Measurements from ENCODE around the gene RPTOR. TPM values are rescaled to one million over a fixed set of nuclear protein-coding genes. Genes with fewer than 3 reads are reported as not detected.

The RPTOR gene
- total and polyA plus RNA-seq, 2 donors = 8.1 to 10.3 TPM

DNA sequence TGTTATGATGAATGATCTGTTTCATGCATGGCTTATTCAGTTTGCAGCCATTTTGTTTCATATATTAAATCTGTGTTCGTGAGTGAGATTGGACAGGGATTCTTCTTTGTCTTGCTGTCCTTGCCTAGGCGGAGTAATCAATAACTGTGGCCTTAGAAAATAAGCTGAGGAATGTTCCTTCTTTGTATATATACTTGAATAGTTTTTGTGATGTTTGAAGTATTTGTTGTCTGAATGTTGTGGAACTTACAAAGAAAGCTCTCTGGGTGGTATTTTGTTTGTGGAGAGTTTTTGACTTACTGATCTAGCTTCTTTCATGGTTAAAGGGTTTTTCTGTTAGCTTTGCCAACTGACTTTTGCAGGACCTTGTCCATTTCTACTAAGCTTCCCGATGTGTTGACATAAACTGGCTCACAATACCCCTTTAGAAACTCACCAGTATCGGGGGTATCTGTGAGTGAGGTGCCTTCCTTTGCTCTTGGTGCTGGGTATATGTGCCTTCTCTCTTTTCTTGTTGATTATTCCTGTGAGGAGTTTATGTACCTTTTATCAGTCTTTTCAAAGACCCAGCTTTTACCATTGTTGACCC, 166.2 kb downstream of the RPTOR start:
- 97% methylated on average over 4 of the region's 4 CpGs for WGBS
- no peak for DNase-seq (ENCODE audit: low read depth in 6 of 9, low spot score in 9 of 9)
- H3K27me3 ChIP-seq (ENCODE audit: control insufficient read depth in 2 of 2, insufficient read depth in 1 of 2, low read length in 1 of 2) = no peaks in the 10 kb centered on the region
- H3K4me1 ChIP-seq (ENCODE audit: control insufficient read depth in 2 of 2, insufficient read depth in 2 of 2, low read length in 2 of 2) = peaks cover 0 to 20% of the 10 kb centered on the region in 2 donors
- H3K27ac ChIP-seq (ENCODE audit: low read depth in 1 of 2, low read length in 1 of 2) = no peak overlapping the region
- no peaks in the 10 kb centered on the region for H3K9me3 ChIP-seq (ENCODE audit: control insufficient read depth in 2 of 2, insufficient read depth in 1 of 2, low read length in 1 of 2)
- H3K4me3 ChIP-seq (ENCODE audit: low read length in 2 of 2) = no peak overlapping the region
- H3K36me3 ChIP-seq (ENCODE audit: control insufficient read depth in 2 of 2, insufficient read depth in 2 of 2, low read length in 1 of 2) = peaks cover 21% of the 10 kb centered on the region in 2 donors

DNA sequence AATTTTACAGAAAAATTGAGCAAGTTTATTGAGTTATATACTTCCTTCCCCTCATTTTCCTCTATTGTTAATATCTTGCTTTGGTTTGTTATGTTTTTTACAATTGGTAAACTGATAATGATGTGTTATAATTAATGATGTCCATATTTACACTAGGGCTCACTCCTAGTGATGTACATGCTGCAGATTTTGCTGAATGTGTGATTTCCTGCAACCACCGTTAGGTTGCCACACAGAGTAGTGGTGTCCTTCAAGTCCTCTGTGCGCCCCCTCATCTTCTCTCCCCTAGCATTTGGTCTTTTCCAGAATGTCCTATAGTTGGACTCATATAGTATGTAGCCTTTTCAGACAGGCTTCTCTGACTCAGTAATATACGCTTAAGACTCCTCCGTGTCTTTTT, 167.5 kb downstream of the RPTOR start:
- Histone ChIP-seq H3K27me3 (ENCODE audit: control insufficient read depth in 2 of 2, insufficient read depth in 1 of 2, low read length in 1 of 2) (no peaks in the 10 kb centered on the region), H3K4me1 (ENCODE audit: control insufficient read depth in 2 of 2, insufficient read depth in 2 of 2, low read length in 2 of 2) (peaks cover 0 to 7% of the 10 kb centered on the region in 2 donors), H3K36me3 (ENCODE audit: control insufficient read depth in 2 of 2, insufficient read depth in 2 of 2, low read length in 1 of 2) (peaks cover 21% of the 10 kb centered on the region in 2 donors), H3K27ac (ENCODE audit: low read depth in 1 of 2, low read length in 1 of 2) (no peak overlapping the region), H3K9me3 (ENCODE audit: control insufficient read depth in 2 of 2, insufficient read depth in 1 of 2, low read length in 1 of 2) (no peaks in the 10 kb centered on the region), H3K4me3 (ENCODE audit: low read length in 2 of 2) (no peak overlapping the region)
- no peak for DNase-seq (ENCODE audit: low read depth in 6 of 9, low spot score in 9 of 9)
- 97% methylated on average over 4 of the region's 4 CpGs for WGBS

DNA sequence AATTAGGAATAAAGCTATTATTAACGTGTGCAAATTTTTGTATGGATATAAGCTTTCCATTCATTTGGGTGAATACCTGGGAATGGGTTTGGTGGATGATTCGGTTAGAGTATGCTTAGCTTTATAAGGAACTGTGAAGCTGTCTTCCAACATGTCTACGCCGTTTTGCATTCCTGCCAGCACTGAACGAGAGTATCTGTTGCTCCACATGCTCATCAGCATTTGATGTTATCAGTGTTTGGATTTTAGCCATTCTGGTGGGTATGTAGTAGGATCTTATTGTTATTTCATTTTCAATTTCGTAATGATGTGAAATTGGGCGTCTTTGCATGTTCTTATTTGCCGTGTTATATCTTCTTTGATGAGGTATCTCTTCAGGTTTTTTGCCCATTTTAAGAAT, 168.0 kb downstream of the RPTOR start:
- H3K36me3 ChIP-seq (ENCODE audit: control insufficient read depth in 2 of 2, insufficient read depth in 2 of 2, low read length in 1 of 2) = peaks cover 21% of the 10 kb centered on the region in 2 donors
- H3K27me3 ChIP-seq (ENCODE audit: control insufficient read depth in 2 of 2, insufficient read depth in 1 of 2, low read length in 1 of 2) = no peaks in the 10 kb centered on the region
- DNase-seq (ENCODE audit: low read depth in 6 of 9, low spot score in 9 of 9) = no peak
- H3K4me1 ChIP-seq (ENCODE audit: control insufficient read depth in 2 of 2, insufficient read depth in 2 of 2, low read length in 2 of 2) = peaks cover 0 to 6% of the 10 kb centered on the region in 2 donors
- no peak overlapping the region for H3K27ac ChIP-seq (ENCODE audit: low read depth in 1 of 2, low read length in 1 of 2)
- whole genome bisulfite sequencing = 97% methylated on average over 8 of the region's 8 CpGs
- H3K9me3 ChIP-seq (ENCODE audit: control insufficient read depth in 2 of 2, insufficient read depth in 1 of 2, low read length in 1 of 2) = no peaks in the 10 kb centered on the region
- H3K4me3 ChIP-seq (ENCODE audit: low read length in 2 of 2) = no peak overlapping the region

DNA sequence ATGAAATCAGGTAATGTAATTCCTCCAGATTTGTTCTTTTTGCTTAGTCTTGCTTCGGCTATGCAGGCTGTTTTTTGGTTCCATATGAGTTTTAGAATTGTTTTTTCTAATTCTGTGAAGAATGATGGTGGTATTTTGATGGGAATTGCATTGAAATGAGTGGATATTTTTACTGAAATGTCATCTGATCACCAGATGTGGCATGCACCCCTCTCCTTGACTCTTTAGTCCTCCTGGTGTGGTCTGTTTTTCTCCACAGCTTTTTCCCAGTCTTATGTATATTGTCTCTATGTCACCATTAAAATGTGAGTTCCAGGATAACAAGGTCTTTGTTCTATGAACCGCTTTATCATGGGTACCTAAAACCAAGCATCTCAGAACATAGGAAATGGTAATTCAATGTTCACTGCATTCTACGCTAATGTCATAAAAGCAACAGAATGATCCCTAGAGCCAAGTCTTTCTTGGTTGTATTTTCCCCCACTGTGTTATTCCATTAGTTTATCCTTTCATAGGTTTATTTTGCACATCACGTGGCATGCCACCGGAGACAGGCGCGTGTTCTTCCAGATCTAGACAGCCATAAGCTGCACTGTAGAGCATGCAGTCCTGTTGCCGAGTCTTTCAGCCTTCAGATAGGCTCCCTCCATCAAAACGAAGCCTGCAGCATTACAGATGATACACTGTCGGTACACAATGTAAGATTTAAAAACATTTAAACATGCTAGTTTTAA, 172.5 kb downstream of the RPTOR start:
- Histone ChIP-seq H3K4me3 (ENCODE audit: low read length in 2 of 2) (no peak overlapping the region), H3K9me3 (ENCODE audit: control insufficient read depth in 2 of 2, insufficient read depth in 1 of 2, low read length in 1 of 2) (no peaks in the 10 kb centered on the region), H3K27ac (ENCODE audit: low read depth in 1 of 2, low read length in 1 of 2) (no peak overlapping the region), H3K36me3 (ENCODE audit: control insufficient read depth in 2 of 2, insufficient read depth in 2 of 2, low read length in 1 of 2) (no peaks in the 10 kb centered on the region), H3K27me3 (ENCODE audit: control insufficient read depth in 2 of 2, insufficient read depth in 1 of 2, low read length in 1 of 2) (no peaks in the 10 kb centered on the region), H3K4me1 (ENCODE audit: control insufficient read depth in 2 of 2, insufficient read depth in 2 of 2, low read length in 2 of 2) (peaks cover 25 to 44% of the 10 kb centered on the region in 2 donors)
- 98% methylated on average over 10 of the region's 10 CpGs for WGBS
- DNase-seq (ENCODE audit: low read depth in 6 of 9, low spot score in 9 of 9) = no peak

DNA sequence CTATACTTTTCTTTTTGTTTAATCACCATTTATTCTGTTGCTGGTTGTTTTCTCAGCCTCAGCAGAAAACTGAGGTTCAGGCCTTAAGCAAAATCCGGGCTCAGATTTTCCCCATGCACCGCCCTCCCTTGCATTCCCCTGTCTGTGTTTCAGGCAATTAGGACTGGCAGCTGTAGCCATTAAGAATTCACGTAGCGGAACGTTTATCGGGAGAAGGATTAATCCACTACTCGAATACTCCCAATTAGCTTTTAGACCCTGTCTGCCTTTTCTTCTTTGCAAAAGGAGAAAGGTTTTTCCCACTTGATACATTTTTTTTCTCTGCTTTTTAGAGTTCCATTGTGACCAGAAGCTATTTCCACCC, 173.1 kb downstream of the RPTOR start:
- Histone ChIP-seq H3K4me1 (ENCODE audit: control insufficient read depth in 2 of 2, insufficient read depth in 2 of 2, low read length in 2 of 2) (peaks cover 27 to 49% of the 10 kb centered on the region in 2 donors), H3K27ac (ENCODE audit: low read depth in 1 of 2, low read length in 1 of 2) (peak overlapping the region in 1 of 2 donors; percentile 1), H3K9me3 (ENCODE audit: control insufficient read depth in 2 of 2, insufficient read depth in 1 of 2, low read length in 1 of 2) (no peaks in the 10 kb centered on the region), H3K36me3 (ENCODE audit: control insufficient read depth in 2 of 2, insufficient read depth in 2 of 2, low read length in 1 of 2) (no peaks in the 10 kb centered on the region), H3K4me3 (ENCODE audit: low read length in 2 of 2) (no peak overlapping the region), H3K27me3 (ENCODE audit: control insufficient read depth in 2 of 2, insufficient read depth in 1 of 2, low read length in 1 of 2) (no peaks in the 10 kb centered on the region)
- whole genome bisulfite sequencing = 98% methylated on average over 7 of the region's 7 CpGs
- no peak for DNase-seq (ENCODE audit: low read depth in 6 of 9, low spot score in 9 of 9)

DNA sequence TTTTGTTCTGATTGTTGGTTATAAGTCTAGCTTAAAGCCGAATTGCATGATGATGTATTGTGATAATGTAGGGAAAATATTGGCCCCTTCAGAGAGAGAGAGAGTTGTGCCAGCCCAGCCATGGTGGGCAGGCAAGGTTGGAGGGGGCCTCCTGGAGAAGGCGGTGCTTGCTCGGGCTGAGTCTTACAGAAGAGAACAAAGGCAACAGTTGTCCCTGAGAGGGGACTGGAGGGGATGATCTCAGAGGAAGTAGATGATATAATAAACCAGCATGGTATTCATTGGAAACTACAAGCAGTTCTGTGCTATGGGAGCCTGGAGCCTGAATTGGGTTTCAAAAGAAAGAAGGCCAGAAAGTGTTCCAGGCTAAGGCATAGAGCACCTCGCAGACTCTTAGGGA, 173.8 kb downstream of the RPTOR start:
- peak overlapping the region in 1 of 2 donors; percentile 15 for H3K27ac ChIP-seq (ENCODE audit: low read depth in 1 of 2, low read length in 1 of 2)
- H3K4me1 ChIP-seq (ENCODE audit: control insufficient read depth in 2 of 2, insufficient read depth in 2 of 2, low read length in 2 of 2) = peaks cover 27 to 52% of the 10 kb centered on the region in 2 donors
- 68% methylated on average over 4 of the region's 4 CpGs for WGBS

DNA sequence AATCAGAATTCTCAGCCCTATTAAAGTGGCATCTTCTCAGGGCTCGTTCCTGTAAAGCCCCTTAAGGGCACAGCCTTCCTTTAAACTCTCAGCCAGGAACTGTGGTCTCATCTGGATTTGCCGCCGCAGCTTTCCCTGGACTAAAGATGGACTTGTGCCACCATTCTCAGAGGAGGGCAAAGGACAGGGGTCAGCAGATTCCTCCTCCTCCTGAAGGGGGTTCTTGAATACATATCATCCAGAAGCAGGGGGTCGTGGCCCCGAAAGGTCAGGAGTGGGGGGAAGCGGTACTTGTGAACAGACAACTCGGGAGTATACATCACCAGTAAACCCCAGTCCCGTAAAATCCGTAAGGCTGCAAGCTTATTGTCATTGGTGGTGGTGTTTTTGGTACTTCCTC, 174.8 kb downstream of the RPTOR start:
- 92% methylated on average over 9 of the region's 9 CpGs for WGBS

More for the DNA sequence above, 173.8 kb downstream of the RPTOR start:
- no peaks in the 10 kb centered on the region for H3K27me3 ChIP-seq (ENCODE audit: control insufficient read depth in 2 of 2, insufficient read depth in 1 of 2, low read length in 1 of 2)
- no peaks in the 10 kb centered on the region for H3K9me3 ChIP-seq (ENCODE audit: control insufficient read depth in 2 of 2, insufficient read depth in 1 of 2, low read length in 1 of 2)
- DNase-seq (ENCODE audit: low read depth in 6 of 9, low spot score in 9 of 9) = peak in 1 of 9 donors; percentile 46
- H3K4me3 ChIP-seq (ENCODE audit: low read length in 2 of 2) = no peak overlapping the region
- H3K36me3 ChIP-seq (ENCODE audit: control insufficient read depth in 2 of 2, insufficient read depth in 2 of 2, low read length in 1 of 2) = no peaks in the 10 kb centered on the region

DNA sequence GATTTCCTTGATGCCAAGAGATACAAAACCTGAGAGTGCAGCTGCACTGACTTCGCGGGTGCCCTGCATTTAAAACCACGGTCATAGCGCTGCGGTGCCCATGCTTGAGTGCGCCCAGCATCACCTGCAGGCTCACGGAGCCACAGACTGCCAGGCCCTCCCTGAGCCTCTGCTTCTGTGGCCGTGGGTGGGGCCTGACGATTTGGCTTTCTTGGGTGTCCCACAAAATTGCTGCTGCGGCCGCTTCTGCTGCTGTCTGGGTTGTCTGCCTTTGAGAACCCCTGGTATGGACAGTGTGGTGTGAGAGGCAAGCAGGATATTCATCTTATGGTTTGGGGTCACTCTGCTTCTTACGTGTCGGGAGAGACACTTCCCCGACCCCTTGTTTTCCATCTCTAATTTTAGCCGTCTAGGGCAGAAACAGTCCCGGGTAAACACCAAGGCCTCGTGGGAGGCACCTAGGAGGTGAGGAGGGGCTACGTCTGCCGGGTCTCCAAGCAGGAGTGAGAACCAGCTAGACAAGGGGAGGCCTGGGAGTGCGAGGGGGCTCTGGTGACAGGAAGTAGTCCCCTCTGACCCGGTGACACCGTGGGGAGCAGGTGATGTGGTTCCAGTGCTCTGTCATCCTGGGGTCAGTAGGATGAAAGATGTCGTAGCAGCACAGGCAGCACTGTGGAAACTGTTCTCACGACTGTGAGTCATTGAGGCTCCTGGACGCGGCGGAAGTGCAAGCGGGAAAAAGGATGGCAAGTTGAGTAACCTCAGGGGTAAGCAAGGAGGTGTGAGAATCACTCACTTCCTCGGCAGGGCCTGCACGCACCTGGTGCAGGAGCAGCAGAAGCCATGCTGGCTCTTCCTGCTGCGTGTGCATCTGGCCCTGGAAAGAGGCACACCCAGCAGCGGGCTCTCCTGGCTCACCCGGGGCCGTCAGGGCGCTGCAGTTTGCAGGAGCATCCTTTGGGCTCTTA, 176.3 kb downstream of the RPTOR start:
- Histone ChIP-seq H3K9me3 (ENCODE audit: control insufficient read depth in 2 of 2, insufficient read depth in 1 of 2, low read length in 1 of 2) (peaks cover 0 to 2% of the 10 kb centered on the region in 2 donors), H3K4me3 (ENCODE audit: low read length in 2 of 2) (no peak overlapping the region), H3K36me3 (ENCODE audit: control insufficient read depth in 2 of 2, insufficient read depth in 2 of 2, low read length in 1 of 2) (no peaks in the 10 kb centered on the region), H3K27me3 (ENCODE audit: control insufficient read depth in 2 of 2, insufficient read depth in 1 of 2, low read length in 1 of 2) (no peaks in the 10 kb centered on the region), H3K4me1 (ENCODE audit: control insufficient read depth in 2 of 2, insufficient read depth in 2 of 2, low read length in 2 of 2) (peaks cover 27 to 52% of the 10 kb centered on the region in 2 donors), H3K27ac (ENCODE audit: low read depth in 1 of 2, low read length in 1 of 2) (peak overlapping the region; percentile 20 to 78)
- WGBS = 61% methylated on average over 35 of the region's 35 CpGs
- peak in 2 of 9 donors; percentile 59 to 80 for DNase-seq (ENCODE audit: low read depth in 6 of 9, low spot score in 9 of 9)

More for the DNA sequence above, 174.8 kb downstream of the RPTOR start:
- H3K4me1 ChIP-seq (ENCODE audit: control insufficient read depth in 2 of 2, insufficient read depth in 2 of 2, low read length in 2 of 2) = peaks cover 27 to 52% of the 10 kb centered on the region in 2 donors
- H3K9me3 ChIP-seq (ENCODE audit: control insufficient read depth in 2 of 2, insufficient read depth in 1 of 2, low read length in 1 of 2) = peaks cover 0 to 2% of the 10 kb centered on the region in 2 donors
- no peaks in the 10 kb centered on the region for H3K27me3 ChIP-seq (ENCODE audit: control insufficient read depth in 2 of 2, insufficient read depth in 1 of 2, low read length in 1 of 2)
- no peak for DNase-seq (ENCODE audit: low read depth in 6 of 9, low spot score in 9 of 9)
- H3K27ac ChIP-seq (ENCODE audit: low read depth in 1 of 2, low read length in 1 of 2) = no peak overlapping the region
- H3K36me3 ChIP-seq (ENCODE audit: control insufficient read depth in 2 of 2, insufficient read depth in 2 of 2, low read length in 1 of 2) = no peaks in the 10 kb centered on the region
- H3K4me3 ChIP-seq (ENCODE audit: low read length in 2 of 2) = no peak overlapping the region

Data from thymus (tissue), 11 donors.